HG02763 (cell line): ENCODE data around the gene S1PR4.
"Not testable (repeated sequence)": the region's sequence is repeated elsewhere in the genome, so short reads cannot be mapped to it uniquely, and the experiment has no call there.

Experiments
- ATAC-seq: cut with Tn5 transposase; IDR thresholded peaks from one replicate; pipeline ENCODE4 v1.9.1; 2021; ENCODE audit warnings: mild to moderate bottlenecking, moderate library complexity; ENCODE audit not compliant: unreplicated experiment

The S1PR4 gene

DNA sequence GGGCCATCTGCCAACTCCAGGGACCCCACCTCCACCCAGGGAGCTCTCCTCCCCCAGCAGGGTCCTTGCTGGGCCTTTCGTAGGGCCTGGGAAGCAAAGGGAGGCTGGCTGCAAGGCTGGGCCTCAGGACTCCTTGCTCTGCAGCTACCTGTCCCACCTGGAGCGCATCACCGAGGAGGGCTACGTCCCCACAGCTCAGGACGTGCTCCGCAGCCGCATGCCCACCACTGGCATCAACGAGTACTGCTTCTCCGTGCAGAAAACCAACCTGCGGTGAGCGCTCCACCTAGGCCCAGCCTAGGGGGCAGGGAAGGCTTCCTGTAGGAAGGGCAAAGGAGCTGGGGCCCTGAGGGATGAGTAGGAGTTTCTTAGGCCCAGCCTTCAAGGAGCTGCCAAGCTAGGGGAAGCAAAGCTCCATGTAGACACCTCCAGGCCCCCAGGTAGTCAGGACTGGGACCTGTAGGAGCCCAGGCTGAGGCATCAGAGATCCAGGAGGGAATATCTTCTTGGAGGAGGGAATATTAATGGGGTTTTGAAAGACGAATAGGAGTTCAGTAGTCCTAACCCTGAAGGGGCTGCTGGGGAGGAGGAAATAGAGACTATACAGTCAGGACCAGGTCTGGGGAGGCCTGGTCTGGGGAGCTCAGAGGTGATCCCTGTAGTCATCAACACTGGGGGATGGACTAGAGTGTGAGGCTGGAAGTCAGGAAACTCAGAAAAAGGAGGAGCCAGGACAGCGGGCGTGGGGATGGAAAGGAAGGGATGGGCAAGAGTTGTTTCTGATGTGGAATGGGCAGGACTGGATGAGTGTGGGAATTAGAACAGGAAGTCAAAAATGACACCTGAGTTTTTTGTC lies 26.8 kb upstream of the S1PR4 start:
- ATAC-seq, result no peak

DNA sequence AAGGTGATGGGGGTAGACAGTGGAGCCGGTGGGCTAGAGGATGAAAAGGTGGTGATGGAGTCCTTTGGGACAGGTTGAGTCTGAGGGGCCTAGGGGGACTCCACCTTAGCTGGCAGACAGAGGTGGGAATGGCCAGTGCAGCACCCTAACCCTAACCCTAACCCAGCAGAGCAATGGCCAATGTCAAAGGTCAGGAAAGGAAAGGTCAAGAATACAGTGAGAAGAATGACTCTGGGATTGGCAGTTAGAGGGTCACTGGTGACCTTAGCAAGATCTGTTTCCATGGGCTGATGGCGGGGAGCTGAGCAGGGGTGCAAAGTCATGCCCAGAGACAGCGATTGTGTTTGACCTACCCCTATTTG lies 26.2 kb upstream of the S1PR4 start:
- ATAC-seq, result no peak

DNA sequence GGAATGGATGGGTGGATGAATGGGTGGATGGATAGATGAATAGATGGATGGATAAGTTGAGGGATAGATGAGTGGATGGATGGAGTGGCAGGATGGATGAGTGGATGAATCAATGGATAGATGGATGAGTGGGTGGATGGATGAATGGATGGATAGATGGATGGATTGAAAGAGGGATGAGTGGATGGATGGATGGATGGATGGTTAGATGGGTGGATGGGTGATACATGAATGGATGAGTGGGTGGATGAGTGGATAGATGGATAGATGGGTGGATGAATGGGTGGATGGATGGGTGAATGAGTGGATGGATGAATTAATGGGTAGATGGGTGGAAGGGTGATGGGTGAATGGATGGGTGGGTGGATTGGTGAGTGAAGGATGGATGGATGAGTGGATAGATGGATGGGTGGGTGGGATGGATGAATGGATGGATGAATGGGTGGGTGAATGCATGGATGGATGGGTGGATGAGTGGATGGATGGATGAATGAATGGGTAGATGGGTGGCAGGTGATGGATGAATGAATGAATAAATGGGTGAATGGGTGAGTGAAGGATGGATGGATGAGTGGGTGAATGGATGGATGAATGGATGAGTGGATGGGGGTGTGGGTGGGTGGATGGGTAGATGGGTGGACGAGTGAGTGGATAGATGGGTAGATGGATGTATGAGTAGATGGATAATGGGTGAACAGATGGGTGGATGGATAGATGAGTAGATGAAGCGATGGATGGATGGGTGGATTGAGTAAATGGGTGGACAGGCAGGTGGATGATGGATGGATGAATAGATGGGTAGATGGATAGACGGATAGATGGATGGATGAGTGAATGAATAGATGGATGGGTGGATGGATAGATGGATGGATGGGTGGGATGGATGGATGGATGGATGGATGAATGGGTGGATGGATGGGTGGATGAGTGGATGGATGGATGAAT lies 25.0 kb upstream of the S1PR4 start:
- ATAC-seq, result no peak

DNA sequence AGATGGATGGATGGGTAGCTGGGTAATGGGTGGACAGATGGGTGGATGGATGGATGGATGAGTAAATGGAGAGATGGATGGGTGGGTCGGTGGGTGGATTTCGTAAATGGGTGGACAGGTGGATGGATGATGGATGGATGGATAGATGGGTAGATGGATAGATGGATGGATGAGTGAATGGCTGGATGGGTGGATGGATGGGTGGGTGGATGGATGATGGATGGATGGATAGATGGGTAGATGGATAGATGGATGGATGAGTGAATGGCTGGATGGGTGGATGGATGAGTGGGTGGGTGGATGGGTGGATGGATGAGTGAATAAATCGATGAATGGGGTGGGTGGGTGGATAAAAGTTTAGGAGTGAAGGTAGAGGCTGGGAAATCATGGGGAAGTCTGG lies 24.1 kb upstream of the S1PR4 start:
- not testable (repeated sequence) for ATAC-seq

DNA sequence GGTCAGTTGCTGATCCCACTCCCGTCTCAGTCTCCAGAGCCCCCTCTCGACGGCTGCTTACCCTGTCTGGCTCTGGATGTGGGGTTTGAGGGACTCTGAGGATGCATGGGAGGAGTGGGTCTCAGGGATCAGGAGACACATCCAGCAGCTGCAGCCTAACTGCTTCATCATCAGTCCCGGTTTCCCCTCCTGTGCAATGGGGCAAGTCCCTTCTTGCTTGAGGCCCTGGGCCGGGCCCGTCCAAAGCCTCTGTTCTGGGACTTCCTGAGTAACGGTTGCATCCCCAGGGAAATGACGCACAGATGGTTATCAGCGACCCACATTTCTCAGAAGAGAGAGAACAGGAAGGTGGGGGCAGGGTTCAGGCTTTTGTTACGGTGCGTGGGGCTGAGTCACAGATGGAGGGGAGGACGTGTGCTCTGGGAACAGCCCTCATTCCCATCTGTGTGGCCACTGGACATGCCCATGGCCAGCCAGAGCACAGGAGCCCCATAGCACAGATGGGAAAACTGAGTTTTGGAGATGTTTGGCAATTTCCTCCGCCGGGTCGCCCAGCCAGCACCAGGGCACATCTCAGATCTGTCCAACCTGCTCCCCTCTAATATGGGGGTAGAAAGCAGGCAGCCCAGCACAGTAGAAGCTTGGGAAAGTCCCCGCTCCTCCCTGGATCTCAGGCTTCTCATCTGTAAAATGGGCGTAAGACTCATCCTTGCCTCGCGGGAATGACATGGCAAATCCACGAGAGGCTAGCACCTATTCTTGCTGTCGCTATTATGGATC lies 23.4 kb upstream of the S1PR4 start:
- peak; percentile 56 for ATAC-seq

DNA sequence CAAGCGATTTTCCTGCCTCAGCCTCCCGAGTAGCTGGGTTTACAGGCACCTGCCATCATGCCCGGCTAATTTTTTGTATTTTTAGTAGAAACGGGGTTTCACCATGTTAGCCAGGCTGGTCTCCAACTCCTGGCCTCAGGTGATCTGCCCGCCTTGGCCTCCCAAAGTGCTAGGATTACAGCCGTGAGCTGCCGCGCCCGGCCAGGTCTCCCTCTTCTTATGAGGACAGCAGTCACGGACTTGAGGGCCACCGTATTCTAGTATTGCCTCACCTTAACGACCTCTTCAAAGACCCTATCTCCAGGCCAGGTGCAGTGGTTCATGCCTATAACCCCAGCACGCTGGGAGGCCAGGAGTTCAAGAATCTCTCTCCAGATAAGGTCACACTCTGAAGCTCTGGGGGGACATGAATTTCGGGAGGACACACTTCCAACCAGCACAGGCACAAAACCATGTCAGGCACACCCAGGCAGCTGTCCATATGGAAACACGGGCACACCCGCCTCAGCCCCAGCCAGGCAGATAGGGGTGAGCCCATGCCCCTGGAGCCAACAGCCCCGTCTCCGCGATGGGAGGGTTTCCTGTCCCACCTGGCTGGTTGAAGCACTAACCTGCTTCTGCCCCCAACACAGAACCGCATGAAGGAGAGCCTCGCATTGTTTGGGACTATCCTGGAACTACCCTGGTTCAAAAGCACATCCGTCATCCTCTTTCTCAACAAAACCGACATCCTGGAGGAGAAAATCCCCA lies 21.3 kb upstream of the S1PR4 start:
- no peak for ATAC-seq

DNA sequence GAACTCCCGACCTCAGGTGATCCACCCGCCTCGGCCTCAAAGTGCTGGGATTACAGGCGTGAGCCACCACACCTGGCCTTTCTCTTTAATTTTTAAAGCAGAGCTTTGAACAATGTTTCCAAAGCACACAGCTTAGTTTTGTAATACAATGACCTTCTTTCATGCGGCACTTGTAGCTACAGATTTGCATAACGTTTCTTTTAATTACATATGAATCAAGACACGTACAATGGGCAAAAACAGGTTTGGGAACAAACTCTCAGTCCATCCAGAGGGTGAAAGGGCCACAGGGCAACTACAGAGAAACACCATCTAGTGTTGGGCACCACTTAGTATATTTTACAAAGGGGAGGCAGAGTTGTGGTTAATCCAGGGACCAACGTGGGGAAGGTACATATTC lies 19.0 kb upstream of the S1PR4 start:
- no peak for ATAC-seq

DNA sequence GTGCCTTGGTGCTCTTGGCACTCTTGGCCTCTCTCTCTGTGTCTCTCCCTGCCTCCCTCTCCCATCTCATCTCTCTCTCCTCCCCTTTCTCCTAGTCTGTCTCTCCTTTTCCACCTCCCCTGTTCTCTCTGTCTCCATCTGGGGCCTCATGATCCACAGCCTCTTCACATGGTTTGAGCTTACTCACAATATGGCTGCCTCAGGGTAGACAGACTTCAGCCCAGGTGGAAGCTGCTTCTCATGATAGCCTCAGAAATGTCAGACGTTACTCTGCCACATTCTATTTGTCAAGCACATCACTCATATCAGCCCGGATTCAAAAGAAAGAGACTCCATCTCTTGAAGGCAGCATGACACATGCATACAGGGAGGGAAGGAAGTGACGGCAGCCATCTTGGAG lies 18.4 kb upstream of the S1PR4 start:
- ATAC-seq, result no peak

DNA sequence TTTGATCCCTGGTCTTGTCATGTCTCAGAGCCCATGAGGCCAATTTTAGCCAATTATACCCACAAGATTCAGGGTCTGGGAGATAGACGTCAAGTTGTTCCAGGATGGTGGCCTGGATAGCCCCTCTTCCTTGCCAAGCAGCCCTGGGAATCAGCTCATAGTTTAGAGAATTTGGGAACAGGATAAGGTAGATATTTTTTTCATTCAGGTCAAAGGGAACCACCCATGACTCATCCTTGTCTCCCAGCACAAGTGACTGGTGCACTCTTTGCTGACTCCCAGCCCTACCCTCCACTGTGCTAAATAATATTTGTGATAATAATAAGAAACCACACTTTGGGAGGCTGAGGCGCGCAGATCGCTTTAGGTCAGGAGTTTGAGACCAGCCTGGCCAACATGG lies 17.1 kb upstream of the S1PR4 start:
- no peak for ATAC-seq

DNA sequence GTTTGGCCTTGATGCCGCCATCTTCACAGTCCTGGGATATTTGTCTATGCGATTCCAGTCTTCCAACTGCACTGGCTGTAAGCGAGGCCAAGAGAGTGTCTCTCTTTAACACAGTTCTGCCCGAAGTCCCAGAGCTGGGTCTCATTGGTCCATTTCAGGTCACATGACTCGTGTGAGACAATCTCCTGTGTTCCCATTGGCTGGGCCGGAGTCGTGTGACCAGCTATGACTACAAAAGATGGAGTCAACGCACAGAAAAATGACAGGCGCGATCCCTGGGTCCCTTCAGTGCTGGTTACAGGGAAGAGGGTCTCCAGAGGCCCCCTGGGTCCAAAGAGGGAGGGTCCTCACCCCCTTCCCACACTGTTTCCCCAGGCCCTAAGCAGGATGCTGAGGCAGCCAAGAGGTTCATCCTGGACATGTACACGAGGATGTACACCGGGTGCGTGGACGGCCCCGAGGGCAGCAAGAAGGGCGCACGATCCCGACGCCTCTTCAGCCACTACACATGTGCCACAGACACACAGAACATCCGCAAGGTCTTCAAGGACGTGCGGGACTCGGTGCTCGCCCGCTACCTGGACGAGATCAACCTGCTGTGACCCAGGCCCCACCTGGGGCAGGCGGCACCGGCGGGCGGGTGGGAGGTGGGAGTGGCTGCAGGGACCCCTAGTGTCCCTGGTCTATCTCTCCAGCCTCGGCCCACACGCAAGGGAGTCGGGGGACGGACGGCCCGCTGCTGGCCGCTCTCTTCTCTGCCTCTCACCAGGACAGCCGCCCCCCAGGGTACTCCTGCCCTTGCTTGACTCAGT lies 15.9 kb upstream of the S1PR4 start:
- no peak for ATAC-seq

DNA sequence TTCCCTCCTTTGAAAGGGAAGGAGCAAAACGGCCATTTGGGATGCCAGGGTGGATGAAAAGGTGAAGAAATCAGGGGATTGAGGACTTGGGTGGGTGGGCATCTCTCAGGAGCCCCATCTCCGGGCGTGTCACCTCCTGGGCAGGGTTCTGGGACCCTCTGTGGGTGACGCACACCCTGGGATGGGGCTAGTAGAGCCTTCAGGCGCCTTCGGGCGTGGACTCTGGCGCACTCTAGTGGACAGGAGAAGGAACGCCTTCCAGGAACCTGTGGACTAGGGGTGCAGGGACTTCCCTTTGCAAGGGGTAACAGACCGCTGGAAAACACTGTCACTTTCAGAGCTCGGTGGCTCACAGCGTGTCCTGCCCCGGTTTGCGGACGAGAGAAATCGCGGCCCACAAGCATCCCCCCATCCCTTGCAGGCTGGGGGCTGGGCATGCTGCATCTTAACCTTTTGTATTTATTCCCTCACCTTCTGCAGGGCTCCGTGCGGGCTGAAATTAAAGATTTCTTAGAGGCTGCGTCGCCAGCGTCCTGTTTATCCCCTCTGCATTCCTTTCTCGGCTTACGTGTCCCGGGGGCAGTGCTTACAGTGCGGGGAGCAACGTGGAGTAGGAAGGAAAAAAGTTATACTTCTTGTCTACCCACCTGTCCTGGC lies 15.2 kb upstream of the S1PR4 start:
- ATAC-seq, result no peak

DNA sequence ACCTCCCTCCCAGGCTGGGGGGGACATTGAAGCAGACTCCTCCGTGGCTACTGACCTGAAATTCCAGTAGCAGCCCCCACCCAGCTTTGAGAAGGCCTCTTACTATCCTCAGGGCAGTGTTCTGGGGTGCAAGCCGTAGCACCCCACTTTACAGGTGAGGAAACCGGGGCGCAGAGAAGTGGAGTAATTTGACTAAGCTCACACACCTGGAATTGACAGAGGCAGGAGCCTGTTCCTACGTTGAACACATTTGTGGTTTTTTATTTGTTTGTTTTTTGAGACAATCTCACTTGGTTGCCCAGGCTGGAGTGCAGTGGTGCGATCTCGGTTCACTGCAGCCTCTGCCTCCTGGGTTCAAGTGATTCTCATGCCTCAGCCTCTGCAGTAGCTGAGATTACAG lies 14.6 kb upstream of the S1PR4 start:
- ATAC-seq, result no peak

DNA sequence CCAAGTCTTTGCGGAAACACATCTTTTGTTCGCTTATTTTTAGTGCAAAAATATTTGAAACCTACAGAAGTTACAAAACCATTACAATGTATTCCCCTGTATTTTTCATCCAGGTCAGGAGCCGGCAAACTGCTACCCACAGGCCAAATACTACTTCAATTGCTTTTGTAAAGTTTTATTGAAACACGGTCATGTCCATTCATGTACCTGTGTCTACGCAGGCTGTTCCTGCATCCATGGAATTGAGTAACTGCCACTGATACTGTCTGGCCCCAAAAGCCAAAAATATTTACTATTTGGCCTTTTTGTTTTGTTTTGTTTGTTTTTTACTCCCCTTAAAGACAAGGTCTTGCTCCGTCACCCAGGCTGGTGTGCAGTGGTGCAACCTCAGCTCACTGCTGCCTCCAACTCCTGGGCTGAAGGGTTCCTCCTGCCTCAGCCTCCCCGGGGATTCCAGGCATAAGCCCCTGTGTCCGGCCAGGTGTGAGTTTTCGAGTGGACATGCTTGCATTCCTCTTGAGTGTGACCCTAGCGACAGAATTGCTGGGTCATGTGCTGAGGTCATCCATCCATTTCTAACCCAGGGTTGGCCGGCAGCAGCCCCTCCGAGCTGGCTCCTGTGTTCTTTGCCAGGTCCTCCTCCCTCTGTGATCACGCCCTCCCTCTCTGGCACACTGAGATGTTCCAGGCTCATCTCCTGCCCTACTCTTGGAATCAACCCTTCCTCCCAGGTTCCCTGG lies 10.9 kb upstream of the S1PR4 start:
- ATAC-seq, result no peak

DNA sequence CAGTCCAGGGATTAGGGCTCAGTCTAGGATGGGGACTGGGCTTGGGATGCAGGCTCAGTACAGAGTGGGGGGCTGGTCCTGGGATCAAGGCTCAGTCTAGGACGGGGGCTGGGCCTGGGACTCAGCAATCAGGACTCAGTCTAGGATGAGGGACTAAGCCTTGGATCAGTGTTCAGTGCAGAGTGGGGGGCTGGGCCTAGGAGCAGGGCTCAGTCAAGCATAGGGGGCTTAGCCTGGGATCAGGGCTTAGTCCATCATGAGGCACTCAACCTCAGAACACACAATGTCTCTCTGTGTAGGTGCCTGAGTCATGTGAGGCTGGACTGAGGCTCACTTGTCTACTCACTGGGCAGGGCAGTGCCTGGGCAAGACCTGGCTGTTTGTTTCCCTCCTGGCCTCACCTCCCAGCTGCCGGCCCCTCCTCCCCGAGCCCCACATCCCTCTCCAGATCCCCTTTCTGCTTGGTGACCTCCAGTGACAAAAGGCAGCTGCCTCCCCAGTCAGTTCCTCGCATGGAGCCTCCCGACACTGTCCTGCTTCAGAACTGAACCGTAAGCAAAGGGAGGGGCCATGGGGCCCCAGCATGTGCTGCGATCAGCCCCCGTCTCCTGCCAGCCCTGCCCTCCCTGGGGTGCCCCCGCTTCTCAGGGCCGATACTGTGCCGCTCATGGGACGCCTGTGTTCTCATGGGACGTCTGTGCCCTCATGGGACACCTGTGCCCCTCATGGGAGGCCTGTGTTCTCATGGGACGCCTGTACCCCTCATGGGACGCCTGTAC lies 6.5 kb upstream of the S1PR4 start:
- ATAC-seq, result no peak

DNA sequence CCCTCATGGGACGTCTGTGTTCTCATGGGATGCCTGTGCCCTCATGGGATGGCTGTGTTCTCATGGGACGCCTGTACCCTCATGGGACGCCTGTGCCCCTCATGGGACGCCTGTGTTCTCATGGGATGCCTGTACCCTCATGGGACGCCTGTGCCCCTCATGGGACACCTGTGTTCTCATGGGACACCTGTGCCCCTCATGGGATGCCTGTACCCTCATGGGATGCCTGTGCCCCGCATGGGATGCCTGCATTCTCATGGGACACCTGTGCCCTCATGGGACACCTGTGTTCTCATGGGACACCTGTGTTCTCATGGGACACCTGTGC lies 5.9 kb upstream of the S1PR4 start:
- ATAC-seq, result not testable (repeated sequence)

DNA sequence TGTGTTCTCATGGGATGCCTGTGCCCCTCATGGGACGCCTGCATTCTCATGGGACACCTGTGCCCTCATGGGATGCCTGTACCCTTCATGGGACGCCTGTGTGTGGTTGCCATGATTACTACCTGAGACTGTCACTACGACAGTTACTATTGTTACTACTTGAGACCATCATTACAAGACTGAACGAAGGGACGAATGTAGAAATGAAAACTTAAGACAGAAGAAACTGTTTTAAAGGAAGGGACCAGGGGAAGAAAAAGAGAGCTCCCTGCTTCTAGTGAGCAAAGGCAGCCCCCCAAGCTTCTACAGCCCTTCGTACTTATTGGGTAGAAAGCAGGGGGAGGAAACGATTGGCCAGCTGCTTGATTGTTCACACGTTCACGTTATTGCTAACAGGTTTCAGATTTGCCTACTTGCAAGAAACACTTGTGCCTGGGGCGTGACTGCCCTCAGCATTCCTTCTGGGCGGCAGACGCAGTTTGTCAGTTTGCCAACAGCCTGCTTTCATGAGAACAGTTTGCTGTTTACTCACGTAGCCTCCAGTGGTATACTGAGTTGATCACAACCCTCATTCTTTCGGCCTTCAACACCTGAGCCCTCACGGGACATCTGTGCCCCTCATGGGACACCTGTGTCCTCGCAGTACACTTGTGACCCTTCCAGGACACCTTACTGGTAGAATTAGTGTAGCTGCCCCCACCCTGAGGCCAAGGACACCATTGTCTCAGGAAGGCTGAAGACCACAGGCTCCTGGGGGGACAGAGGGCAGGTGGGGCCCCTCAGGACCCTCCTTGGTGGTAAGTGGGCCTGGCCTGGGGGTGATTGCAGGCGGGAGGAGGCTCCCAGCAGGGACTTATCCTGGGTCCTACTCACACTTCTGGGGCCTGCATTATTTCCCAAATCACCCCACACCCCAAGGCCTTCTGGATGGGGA lies 2.5 kb upstream of the S1PR4 start:
- ATAC-seq, result no peak
